Coronary artery (tissue), 2 donors: Measurements from ENCODE around the gene SNRPF.
"Not testable (repeated sequence)": the region's sequence is repeated elsewhere in the genome, so short reads cannot be mapped to it uniquely, and the experiment has no call there.

ENCODE experiments used
- DNase-seq: peaks from one replicate; pipeline ENCODE4 v3.0.0-alpha.2; 2017; ENCODE audit warnings: low spot score
- H3K27ac ChIP-seq, 2 donors: fragments of 200-600 bp; sonication (generic); one replicate each; pipeline ENCODE4 v1.5.1; 2016 to 2019
- H3K4me3 ChIP-seq: fragments of 200-600 bp; sonication (generic); 2 replicates; pipeline ENCODE4 v1.5.1; 2016; ENCODE audit warnings: mild to moderate bottlenecking, moderate library complexity
- TF ChIP-seq, protein P1 (sequence below): fragments of 200-600 bp; sonication (generic); IDR thresholded peaks from one replicate; pipeline ENCODE4 v1.5.1; 2019; ENCODE audit warnings: antibody characterized with exemption

SNRPF gene

GRCh38 chr12:95858451-95859343 is at the start of gene SNRPF:
Gene SNRPF, plus strand, starts transcription at chr12:95858952. Its CDS starts 122 bp downstream, at chr12:95859074.
- DNase-seq: peak; percentile 98
- TF ChIP-seq, protein P1, sequence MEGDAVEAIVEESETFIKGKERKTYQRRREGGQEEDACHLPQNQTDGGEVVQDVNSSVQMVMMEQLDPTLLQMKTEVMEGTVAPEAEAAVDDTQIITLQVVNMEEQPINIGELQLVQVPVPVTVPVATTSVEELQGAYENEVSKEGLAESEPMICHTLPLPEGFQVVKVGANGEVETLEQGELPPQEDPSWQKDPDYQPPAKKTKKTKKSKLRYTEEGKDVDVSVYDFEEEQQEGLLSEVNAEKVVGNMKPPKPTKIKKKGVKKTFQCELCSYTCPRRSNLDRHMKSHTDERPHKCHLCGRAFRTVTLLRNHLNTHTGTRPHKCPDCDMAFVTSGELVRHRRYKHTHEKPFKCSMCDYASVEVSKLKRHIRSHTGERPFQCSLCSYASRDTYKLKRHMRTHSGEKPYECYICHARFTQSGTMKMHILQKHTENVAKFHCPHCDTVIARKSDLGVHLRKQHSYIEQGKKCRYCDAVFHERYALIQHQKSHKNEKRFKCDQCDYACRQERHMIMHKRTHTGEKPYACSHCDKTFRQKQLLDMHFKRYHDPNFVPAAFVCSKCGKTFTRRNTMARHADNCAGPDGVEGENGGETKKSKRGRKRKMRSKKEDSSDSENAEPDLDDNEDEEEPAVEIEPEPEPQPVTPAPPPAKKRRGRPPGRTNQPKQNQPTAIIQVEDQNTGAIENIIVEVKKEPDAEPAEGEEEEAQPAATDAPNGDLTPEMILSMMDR: no peak
- Histone ChIP-seq H3K27ac (peak within 1 kb of the TSS in 1 of 2 donors; percentile 76), H3K4me3 (peak within 1 kb of the TSS; percentile 82)

GRCh38 chr12:95809000-95809680 is 49.6 kb upstream of the SNRPF start:
- TF ChIP-seq, protein P1: no peak
- H3K27ac ChIP-seq: no peak overlapping the region
- DNase-seq: no peak
- H3K4me3 ChIP-seq: no peak overlapping the region

- no peak overlapping the region for H3K4me3 ChIP-seq
- TF ChIP-seq, protein P1: no peak
- DNase-seq: no peak
- H3K27ac ChIP-seq: no peak overlapping the region
These were observed 48.3 kb upstream of the SNRPF start for GRCh38 chr12:95810411-95810810.

DNA sequence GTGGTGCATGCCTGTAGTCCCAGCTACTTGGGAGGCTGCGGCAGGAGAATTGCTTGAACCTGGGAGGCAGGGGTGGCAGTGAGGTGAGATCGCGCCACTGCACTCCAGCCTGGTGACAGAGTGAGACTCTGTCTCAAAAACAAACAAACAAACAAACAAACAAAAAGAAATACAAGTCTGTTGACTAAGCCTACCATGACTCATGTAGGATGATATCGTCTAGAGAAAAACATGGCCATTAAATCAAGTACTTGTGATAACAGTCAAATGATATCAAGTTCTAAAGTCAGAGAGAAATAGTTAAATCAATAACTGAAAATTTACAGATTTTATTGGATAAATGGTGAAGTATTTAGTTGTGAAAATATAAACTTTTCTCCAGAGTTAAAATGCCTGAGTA is 46.6 kb upstream of the SNRPF start:
- not testable (repeated sequence) for H3K4me3 ChIP-seq, DNase-seq, H3K27ac ChIP-seq

DNA sequence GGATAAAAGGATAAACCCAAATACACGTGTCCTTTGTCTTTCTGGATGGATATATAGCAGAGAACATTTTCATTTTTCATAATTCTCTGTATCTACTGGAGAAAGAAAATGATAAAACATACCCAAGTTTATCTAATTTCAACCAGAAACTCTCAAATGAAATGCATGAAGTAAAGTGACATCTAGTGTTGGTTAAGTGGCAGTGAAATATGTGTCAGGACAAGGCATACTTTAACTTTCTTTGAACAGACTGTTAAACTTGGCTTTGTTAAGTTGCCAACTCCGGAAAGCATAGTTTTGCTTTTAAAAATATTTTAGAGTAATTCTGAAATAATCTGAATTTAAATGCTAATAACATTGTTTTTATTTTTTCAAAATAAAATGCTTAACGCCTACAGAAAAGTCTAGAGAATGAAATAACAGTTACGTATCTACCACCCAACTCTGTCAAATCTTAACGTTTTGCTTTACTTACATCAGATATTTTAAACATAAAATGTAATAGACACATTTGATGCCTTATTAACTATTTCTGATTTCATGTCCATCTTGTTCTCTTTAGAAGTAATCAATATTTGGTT is 43.0 kb upstream of the SNRPF start:
- Histone ChIP-seq H3K4me3 (no peak overlapping the region), H3K27ac (no peak overlapping the region)
- TF ChIP-seq, protein P1: peak; percentile 22
- DNase-seq: no peak

- no peak overlapping the region for H3K4me3 ChIP-seq
- no peak for DNase-seq
- TF ChIP-seq, protein P1: no peak
- no peak overlapping the region for H3K27ac ChIP-seq
These were observed 38.6 kb upstream of the SNRPF start for GRCh38 chr12:95820096-95820703.

- no peak for DNase-seq
- TF ChIP-seq, protein P1: no peak
- Histone ChIP-seq H3K27ac (no peak overlapping the region), H3K4me3 (no peak overlapping the region)
These were observed 29.4 kb upstream of the SNRPF start for GRCh38 chr12:95829395-95829794.
